Upper lobe of right lung (tissue), 1 donor: ENCODE measurements around the gene NTM. TPM values are rescaled to one million over a fixed set of nuclear protein-coding genes. Genes with fewer than 3 reads are reported as not detected.

Source experiments
- ATAC-seq: fragments of 200-7000 bp; cut with Tn5 transposase; one replicate; pipeline ENCODE4 v1.9.1; 2020; ENCODE audit warnings: mild to moderate bottlenecking, moderate library complexity
- DNase-seq: peaks from one replicate; pipeline ENCODE4 v3.0.0-alpha.2; 2020
- H3K27ac ChIP-seq: fragments of 200-600 bp; one replicate; pipeline ENCODE4 v1.8.0; 2022
- H3K27me3 ChIP-seq: fragments of 200-600 bp; one replicate; pipeline ENCODE4 v1.8.0; 2022; ENCODE audit warnings: mild to moderate bottlenecking
- H3K36me3 ChIP-seq: fragments of 200-600 bp; one replicate; pipeline ENCODE4 v1.8.0; 2022
- H3K4me1 ChIP-seq: fragments of 200-600 bp; one replicate; pipeline ENCODE4 v1.8.0; 2022
- H3K4me3 ChIP-seq: fragments of 200-600 bp; one replicate; pipeline ENCODE4 v1.8.0; 2022; ENCODE audit warnings: mild to moderate bottlenecking
- H3K9me3 ChIP-seq: fragments of 200-600 bp; one replicate; pipeline ENCODE4 v1.8.0; 2022
- CTCF ChIP-seq: fragments of 200-600 bp; IDR thresholded peaks from one replicate; pipeline ENCODE4 v1.8.0; 2022; ENCODE audit warnings: antibody characterized with exemption
- intact Hi-C: fragments of 100-400 bp; cut with DNase I; formaldehyde crosslinking; loops from one replicate; pipeline ENCODE4 v1.11.0; 2022
- total RNA-seq: library from RNA; stranded (reverse); fragmentation: NEBNext Ultra II Directional; extraction: Animal tissue kit (Norgen Biotek cat#: 25700); gene quantifications from one replicate; pipeline ENCODE4 v1.2.1, GENCODE V29; 2021
- donor health status: DM: no; HTN: yes; CAD: no; lungs with severe emphysema.

Gene NTM
- total RNA-seq, 1 donor from 2014 or later = 3.7 TPM

- ATAC-seq (no peak), DNase-seq (no peak)
- Histone ChIP-seq H3K36me3 (no peaks in the 10 kb centered on the region), H3K9me3 (no peaks in the 10 kb centered on the region), H3K27me3 (no peaks in the 10 kb centered on the region), H3K4me1 (no peaks in the 10 kb centered on the region), H3K4me3 (no peak overlapping the region), H3K27ac (no peak overlapping the region)
- intact Hi-C loops = no loop called here
- TF ChIP-seq CTCF = no peak
Measured at GRCh38 chr11:131425285-131425684, 54.9 kb downstream of the NTM start.

- H3K4me1 ChIP-seq = no peaks in the 10 kb centered on the region
- H3K9me3 ChIP-seq = no peaks in the 10 kb centered on the region
- no peak overlapping the region for H3K4me3 ChIP-seq
- no peak for DNase-seq
- no peaks in the 10 kb centered on the region for H3K27me3 ChIP-seq
- TF ChIP-seq CTCF = no peak
- ATAC-seq = no peak
- intact Hi-C loops = no loop called here
- no peaks in the 10 kb centered on the region for H3K36me3 ChIP-seq
- no peak overlapping the region for H3K27ac ChIP-seq
Measured at GRCh38 chr11:131428853-131429252, 58.4 kb downstream of the NTM start.

GRCh38 chr11:131430473-131431208 is 60.2 kb downstream of the NTM start:
- ATAC-seq = peak; percentile 56
- no peaks in the 10 kb centered on the region for H3K9me3 ChIP-seq
- TF ChIP-seq CTCF = no peak

GRCh38 chr11:131441051-131441810 is 70.8 kb downstream of the NTM start:
- no peaks in the 10 kb centered on the region for H3K27me3 ChIP-seq
- no peaks in the 10 kb centered on the region for H3K36me3 ChIP-seq
- ATAC-seq = no peak
- no peaks in the 10 kb centered on the region for H3K4me1 ChIP-seq
- no peak overlapping the region for H3K4me3 ChIP-seq
- H3K9me3 ChIP-seq = no peaks in the 10 kb centered on the region
- DNase-seq = no peak
- intact Hi-C loops = no loop called here
- no peak overlapping the region for H3K27ac ChIP-seq
- no peak for TF ChIP-seq CTCF

More at GRCh38 chr11:131430473-131431208, 60.2 kb downstream of the NTM start:
- H3K36me3 ChIP-seq = no peaks in the 10 kb centered on the region
- DNase-seq = no peak
- H3K27me3 ChIP-seq = no peaks in the 10 kb centered on the region
- intact Hi-C loops = no loop called here
- no peak overlapping the region for H3K27ac ChIP-seq
- H3K4me3 ChIP-seq = no peak overlapping the region
- no peaks in the 10 kb centered on the region for H3K4me1 ChIP-seq

GRCh38 chr11:131446590-131447275 is 76.3 kb downstream of the NTM start:
- no peak for DNase-seq
- no peak for TF ChIP-seq CTCF
- Histone ChIP-seq H3K36me3 (no peaks in the 10 kb centered on the region), H3K27ac (no peak overlapping the region), H3K4me3 (no peak overlapping the region), H3K9me3 (no peaks in the 10 kb centered on the region), H3K27me3 (no peaks in the 10 kb centered on the region), H3K4me1 (no peaks in the 10 kb centered on the region)
- no peak for ATAC-seq
- intact Hi-C loops = no loop called here
